Eye (tissue), 1 donor: ENCODE data around the gene COL4A1.
A peak's percentile ranks its signal among the peaks of the same experiment; 100 is the strongest.

Experiments used
- DNase-seq: peaks from one replicate; pipeline ENCODE4 v3.0.0-alpha.2; 2015

Gene COL4A1

GRCh38 chr13:110291286-110291685 is 15.7 kb downstream of the COL4A1 start:
- no peak for DNase-seq

- DNase-seq: no peak
These were observed 16.1 kb downstream of the COL4A1 start for GRCh38 chr13:110290826-110291225.

- no peak for DNase-seq
These were observed 16.8 kb downstream of the COL4A1 start for GRCh38 chr13:110290153-110290552.

- no peak for DNase-seq
These were observed 17.3 kb downstream of the COL4A1 start for GRCh38 chr13:110289661-110290060.

GRCh38 chr13:110289174-110289573 is 17.8 kb downstream of the COL4A1 start:
- no peak for DNase-seq

- DNase-seq: no peak
These were observed 19.8 kb downstream of the COL4A1 start for GRCh38 chr13:110286833-110287819.

- no peak for DNase-seq
These were observed 20.7 kb downstream of the COL4A1 start for GRCh38 chr13:110285991-110286832.

GRCh38 chr13:110284779-110285484 is 22.0 kb downstream of the COL4A1 start:
- no peak for DNase-seq

- DNase-seq: no peak
These were observed 23.0 kb downstream of the COL4A1 start for GRCh38 chr13:110283736-110284517.

GRCh38 chr13:110282316-110282841 is 24.6 kb downstream of the COL4A1 start:
- no peak for DNase-seq

- no peak for DNase-seq
These were observed 25.2 kb downstream of the COL4A1 start for GRCh38 chr13:110281736-110282135.

- DNase-seq: no peak
These were observed 25.8 kb downstream of the COL4A1 start for GRCh38 chr13:110280985-110281688.

GRCh38 chr13:110280231-110280813 is 26.6 kb downstream of the COL4A1 start:
- DNase-seq: no peak

- no peak for DNase-seq
These were observed 27.3 kb downstream of the COL4A1 start for GRCh38 chr13:110279684-110280083.

- no peak for DNase-seq
These were observed 28.1 kb downstream of the COL4A1 start for GRCh38 chr13:110278859-110279258.

- no peak for DNase-seq
These were observed 29.5 kb downstream of the COL4A1 start for GRCh38 chr13:110277357-110277975.

- no peak for DNase-seq
These were observed 30.4 kb downstream of the COL4A1 start for GRCh38 chr13:110276553-110276950.

- DNase-seq: peak; percentile 33
These were observed 30.9 kb downstream of the COL4A1 start for GRCh38 chr13:110275931-110276552.

- DNase-seq: no peak
These were observed 32.3 kb downstream of the COL4A1 start for GRCh38 chr13:110274687-110275086.

GRCh38 chr13:110273254-110273653 is 33.7 kb downstream of the COL4A1 start:
- DNase-seq: no peak
